NCI-H2227 (cell line): ENCODE results near the gene AGXT.

Experiments used
- DNase-seq: peaks from one replicate; lab custom pipeline; 2025; ENCODE audit not compliant: unreplicated experiment; lab: John Stamatoyannopoulos, UW

Gene AGXT

GRCh38 chr2:240896871-240897692 is 28.5 kb downstream of the AGXT start:
- no peak for DNase-seq

- DNase-seq, result no peak
Measured at GRCh38 chr2:240898108-240898730, 29.6 kb downstream of the AGXT start.

GRCh38 chr2:240898731-240899467 is 30.3 kb downstream of the AGXT start:
- DNase-seq, result no peak

- no peak for DNase-seq
Measured at GRCh38 chr2:240899468-240899865, 30.8 kb downstream of the AGXT start.

- DNase-seq, result no peak
Measured at GRCh38 chr2:240900141-240900860, 31.7 kb downstream of the AGXT start.

GRCh38 chr2:240901986-240902614 is 33.5 kb downstream of the AGXT start:
- no peak for DNase-seq

- DNase-seq, result no peak
Measured at GRCh38 chr2:240902615-240903041, 34.0 kb downstream of the AGXT start.

GRCh38 chr2:240903191-240904060 is 34.8 kb downstream of the AGXT start:
- no peak for DNase-seq

GRCh38 chr2:240904216-240905175 is 35.9 kb downstream of the AGXT start:
- DNase-seq, result no peak

GRCh38 chr2:240905176-240905781 is 36.7 kb downstream of the AGXT start:
- no peak for DNase-seq

GRCh38 chr2:240906141-240906910 is 37.7 kb downstream of the AGXT start, which contains the start of gene CROCC2:
Gene CROCC2 (plus strand): TSS chr2:240906336. CDS start chr2:240906514, 178 bp downstream.
- peak; percentile 71 for DNase-seq

- no peak for DNase-seq
Measured at GRCh38 chr2:240906911-240907590, 38.4 kb downstream of the AGXT start.

GRCh38 chr2:240909216-240909974 is 40.8 kb downstream of the AGXT start:
- no peak for DNase-seq

- DNase-seq, result no peak
Measured at GRCh38 chr2:240911641-240912265, 43.1 kb downstream of the AGXT start.
